K562 (cell line): ENCODE results near the gene RTL10. TPM values are rescaled to one million over a fixed set of nuclear protein-coding genes. Genes with fewer than 3 reads are reported as not detected.
A peak's percentile ranks its signal among the peaks of the same experiment; 100 is the strongest.
"Not testable (repeated sequence)": the region's sequence is repeated elsewhere in the genome, so short reads cannot be mapped to it uniquely, and the experiment has no call there.

ENCODE experiments used
- ATAC-seq: fragments of 200-7000 bp; cut with Tn5 transposase; 3 replicates; pipeline ENCODE4 v1.9.1; 2020; ENCODE audit warnings: moderate library complexity
- BruUV-seq: library from RNA; stranded (reverse); fragments of 400-500 nt; replicated peaks from 2 replicates; lab custom pipeline; 2021; lab: Mats Ljungman, UMichigan
- CTCF ChIA-PET: fragments of 300-600 bp; formaldehyde crosslinking; extraction: SDS; loops from one replicate; lab custom pipeline; 2021; ENCODE audit warnings: low intra/inter-chr PET ratio; lab: Yijun Ruan, JAX
- POLR2A ChIA-PET: fragments of 300-600, 350-650 bp; sonication (Branson Sonifier 250); formaldehyde crosslinking; extraction: SDS; loops from one replicate; lab custom pipeline; 2021; ENCODE audit warnings: antibody characterized with exemption, inconsistent platforms; lab: Yijun Ruan, JAX
- DNase-seq, 4 experiments: peaks; one replicate each; pipeline versions ENCODE4 v3.0.0 to v3.0.0-alpha.2; 2011 to 2018; ENCODE audit warnings: low spot score in 3 of 4, mixed read lengths in 3 of 4; ENCODE audit errors: extremely low read depth in 1 of 4
- FAIRE-seq: peaks from 2 replicates; lab custom pipeline; 2011; peaks lifted over from hg19 to GRCh38; lab: Jason Lieb, UNC
- H2AFZ ChIP-seq: 2 replicates; pipeline ENCODE4 v1.6.0; 2011; ENCODE audit warnings: low read depth, low read length, control low read depth, inconsistent platforms
- H3K27ac ChIP-seq: fragments of 200-600 bp; 3 replicates; pipeline ENCODE4 v1.8.0; 2011; ENCODE audit warnings: low read depth, mild to moderate bottlenecking, control low read depth, inconsistent platforms, low read length, moderate library complexity, mixed read lengths; ENCODE audit errors: extremely low read depth
- H3K27me3 ChIP-seq, 2 experiments: fragments of 300-600 bp in 1 of 2; 2 replicates in 1 of 2; 3 replicates in 1 of 2; pipeline versions ENCODE4 v1.6.0 to v1.8.0; 2011; ENCODE audit warnings: inconsistent platforms in 2 of 2, low read length in 2 of 2, mild to moderate bottlenecking in 1 of 2, mixed read lengths in 1 of 2, moderate library complexity in 1 of 2; ENCODE audit not compliant: control insufficient read depth in 2 of 2, insufficient read depth in 2 of 2
- H3K36me3 ChIP-seq: fragments of 300-600 bp; 3 replicates; pipeline ENCODE4 v1.8.0; 2011; ENCODE audit warnings: mild to moderate bottlenecking, low read length, inconsistent platforms; ENCODE audit not compliant: control insufficient read depth, insufficient read depth
- H3K4me1 ChIP-seq, 2 experiments: fragments of 200-600 bp in 1 of 2; replicated peaks in 1 of 2; 2 replicates in 1 of 2; 3 replicates in 1 of 2; pipeline versions ENCODE4 v1.5.1 to v1.8.0; 2011; ENCODE audit warnings: inconsistent platforms in 2 of 2, low read length in 2 of 2, mild to moderate bottlenecking in 1 of 2, mixed read lengths in 1 of 2, moderate library complexity in 1 of 2; ENCODE audit not compliant: control insufficient read depth in 2 of 2, insufficient read depth in 2 of 2
- H3K4me2 ChIP-seq: 2 replicates; pipeline ENCODE4 v1.6.1; 2011; ENCODE audit warnings: low read length, control low read depth, inconsistent platforms, mixed read lengths; ENCODE audit not compliant: insufficient read depth
- H3K4me3 ChIP-seq: fragments of 200-600 bp; sonication (generic), shearing (Covaris generic); 2 replicates; pipeline ENCODE4 v1.5.1; 2016; ENCODE audit warnings: control low read depth, inconsistent platforms
- H3K79me2 ChIP-seq: fragments of 200-600 bp; 3 replicates; pipeline ENCODE4 v1.8.0; 2011; ENCODE audit warnings: low read length, inconsistent platforms; ENCODE audit not compliant: control insufficient read depth, insufficient read depth
- H3K9ac ChIP-seq, 2 experiments: 2 replicates each; pipeline versions ENCODE4 v1.6.0 to v1.6.1; 2011; ENCODE audit warnings: low read depth in 2 of 2, low read length in 2 of 2, control low read depth in 1 of 2, inconsistent platforms in 1 of 2, mild to moderate bottlenecking in 1 of 2, mixed read lengths in 1 of 2; ENCODE audit not compliant: insufficient read depth in 1 of 2
- H3K9me1 ChIP-seq: one replicate; pipeline ENCODE4 v1.6.0; 2011; ENCODE audit warnings: inconsistent platforms, mild to moderate bottlenecking, low read length, moderate library complexity; ENCODE audit not compliant: control insufficient read depth, insufficient read depth
- H3K9me3 ChIP-seq: replicated peaks from 2 replicates; pipeline ENCODE4 v1.5.1; 2011; ENCODE audit warnings: low read depth, low read length, inconsistent platforms; ENCODE audit not compliant: control insufficient read depth, insufficient read depth
- H4K20me1 ChIP-seq: replicated peaks from 2 replicates; pipeline ENCODE4 v1.6.1; 2011; ENCODE audit warnings: low read length, inconsistent platforms, mixed read lengths; ENCODE audit not compliant: control insufficient read depth, insufficient read depth
- CEBPB ChIP-seq: fragments of 450-650 bp; IDR thresholded peaks from 2 replicates; pipeline ENCODE4 v1.6.1; 2016; ENCODE audit warnings: missing genetic modification characterization, missing compliant biosample characterization
- DACH1 ChIP-seq: fragments of 450-650 bp; IDR thresholded peaks from 2 replicates; pipeline ENCODE4 v1.6.1; 2018; ENCODE audit not compliant: partially characterized antibody
- DDX20 ChIP-seq: fragments of 450-650 bp; IDR thresholded peaks from 2 replicates; pipeline ENCODE4 v1.6.1; 2016; ENCODE audit warnings: missing genetic modification characterization, low read depth, mild to moderate bottlenecking, missing compliant biosample characterization, moderate library complexity
- POLR2G ChIP-seq: fragments of 200-400 bp; formaldehyde crosslinking; IDR thresholded peaks from 2 replicates; pipeline ENCODE4 v1.6.1; 2017; ENCODE audit warnings: low read depth, mild to moderate bottlenecking, antibody characterized with exemption, low read length, moderate library complexity
- RFX7 ChIP-seq: fragments of 250-450 bp; sonication (Bioruptor Pico); IDR thresholded peaks from 2 replicates; pipeline ENCODE4 v1.5.1; 2021; ENCODE audit warnings: mild to moderate bottlenecking
- TSC22D4 ChIP-seq: fragments of 450-650 bp; IDR thresholded peaks from 2 replicates; pipeline ENCODE4 v1.6.1; 2016; ENCODE audit warnings: missing genetic modification characterization, missing biosample characterization, control low read depth
- ZNF133 ChIP-seq: fragments of 250-450 bp; sonication (Bioruptor Pico); IDR thresholded peaks from 2 replicates; pipeline ENCODE4 v1.4.0; 2020; ENCODE audit warnings: mild to moderate bottlenecking
- ZNF143 ChIP-seq: sonication (generic); formaldehyde crosslinking; IDR thresholded peaks from 2 replicates; pipeline ENCODE4 v1.9.0; 2022; ENCODE audit warnings: mild to moderate bottlenecking, missing genetic modification reagents
- ZNF263 ChIP-seq: sonication (generic); formaldehyde crosslinking; IDR thresholded peaks from 2 replicates; pipeline ENCODE4 v1.8.0; 2022; ENCODE audit warnings: mild to moderate bottlenecking, missing genetic modification reagents, borderline replicate concordance
- ZNF75A ChIP-seq: fragments of 450-650 bp; formaldehyde crosslinking; IDR thresholded peaks from 2 replicates; pipeline ENCODE4 v1.4.0; 2020; ENCODE audit warnings: mild to moderate bottlenecking
- WGBS: fragments of 100-300 bp; shearing (Covaris generic); methylation state at CpG from one replicate; pipeline ENCODE4 v1.1.6; 2016; ENCODE audit warnings: low coverage, mixed read lengths; ENCODE audit not compliant: insufficient coverage; ENCODE audit errors: missing lambda C conversion rate; 5-methylcytosine and 5-hydroxymethylcytosine counted together
- in situ Hi-C: fragments of 300-500 bp; cut with MboI; formaldehyde crosslinking; loops from 4 replicates; pipeline ENCODE4 v1.15.0; 2018; ENCODE audit warnings: inconsistent platforms, mixed read lengths
- intact Hi-C: fragments of 100-400 bp; cut with micrococcal nuclease; formaldehyde crosslinking; loops from 2 replicates; pipeline ENCODE4 v1.14.2; 2022
- polyA plus RNA-seq, 8 experiments: library from polyadenylated mRNA; depleted of rRNA in 4 of 8; stranded (reverse) in 5 of 8; unstranded in 3 of 8; fragments of >200 nt; fragmentation: Nextera tagmentation in 2 of 8; fragmentation: Illumina TruSeq in 1 of 8; extraction: Ambion mirVana in 2 of 8; extraction: Trizol in 1 of 8; gene quantifications; 2 replicates each; pipeline versions ENCODE4 v1.2.1 to v1.2.3, GENCODE V29; 2011 to 2014; ENCODE audit warnings: inconsistent platforms in 1 of 8, missing spikeins in 1 of 8
- total RNA-seq, 7 experiments: library from RNA; depleted of rRNA in 6 of 7; stranded (reverse); fragments of >200 nt in 6 of 7; fragmentation: Illumina TruSeq in 2 of 7; extraction: Trizol in 2 of 7; gene quantifications; 2 replicates each; pipeline versions ENCODE4 v1.2.1 to v1.2.3, GENCODE V29; 2011 to 2021; ENCODE audit warnings: low replicate concordance in 1 of 7
- TF ChIP-seq, protein P1 (sequence below): sonication (generic); formaldehyde crosslinking; IDR thresholded peaks from 2 replicates; pipeline ENCODE4 v1.8.0; 2023; ENCODE audit warnings: mild to moderate bottlenecking, missing genetic modification reagents

RTL10 gene
- total and polyA plus RNA-seq, 9 of the 15 experiments (the other 6 are each of a cell fraction or from before 2014, with no cell fraction given): 19.8 to 75.5 (median 32.5) TPM

DNA sequence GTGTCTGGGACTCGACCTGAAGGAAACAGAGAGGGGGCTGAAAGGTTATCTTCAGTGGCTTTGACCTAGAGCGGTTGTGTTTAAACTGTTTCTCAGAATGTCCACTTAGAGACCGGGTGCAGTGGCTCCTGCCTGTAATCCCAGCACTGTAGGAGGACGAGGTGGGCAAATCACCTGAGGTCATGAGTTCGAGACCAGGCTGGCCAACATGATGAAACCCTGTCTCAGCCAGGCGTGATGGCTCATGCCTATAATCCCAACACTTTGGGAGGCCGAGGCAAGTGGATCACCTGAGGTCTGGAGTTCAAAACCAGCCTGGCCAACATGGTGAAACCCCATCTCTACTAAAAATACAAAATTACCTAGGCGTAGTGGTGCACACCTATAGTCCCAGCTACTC lies 28.8 kb upstream of the RTL10 start:
- H3K9me1 ChIP-seq, H3K79me2 ChIP-seq, H3K9me3 ChIP-seq, DNase-seq, BruUV-seq, H3K4me2 ChIP-seq, H3K36me3 ChIP-seq, ATAC-seq, intact Hi-C loops, H3K9ac ChIP-seq, H3K27me3 ChIP-seq, FAIRE-seq, H2AFZ ChIP-seq, H3K27ac ChIP-seq, in situ Hi-C loops, H3K4me3 ChIP-seq: not testable (repeated sequence)
- peaks cover 5 to 69% of the 10 kb centered on the region in 2 experiments for H3K4me1 ChIP-seq
- WGBS: 41% methylated on average over 8 of the region's 8 CpGs
- ChIA-PET CTCF (interaction anchor here (0.7 kb wide), 1 partner anchor 135 kb away, joined by 4 read pairs; no protein-coding TSS in a partner anchor), POLR2A (interaction anchor here (0.6 to 1.3 kb wide), 3 partner anchors 27 to 302 kb away, joined by 3 to 4 read pairs (median 3); no protein-coding TSS in a partner anchor)
- peaks cover 38% of the 10 kb centered on the region for H4K20me1 ChIP-seq
- 0 out of 2 replicates have a peak, but pooled peaks have one; percentile 8 for TF ChIP-seq CEBPB (tag)

DNA sequence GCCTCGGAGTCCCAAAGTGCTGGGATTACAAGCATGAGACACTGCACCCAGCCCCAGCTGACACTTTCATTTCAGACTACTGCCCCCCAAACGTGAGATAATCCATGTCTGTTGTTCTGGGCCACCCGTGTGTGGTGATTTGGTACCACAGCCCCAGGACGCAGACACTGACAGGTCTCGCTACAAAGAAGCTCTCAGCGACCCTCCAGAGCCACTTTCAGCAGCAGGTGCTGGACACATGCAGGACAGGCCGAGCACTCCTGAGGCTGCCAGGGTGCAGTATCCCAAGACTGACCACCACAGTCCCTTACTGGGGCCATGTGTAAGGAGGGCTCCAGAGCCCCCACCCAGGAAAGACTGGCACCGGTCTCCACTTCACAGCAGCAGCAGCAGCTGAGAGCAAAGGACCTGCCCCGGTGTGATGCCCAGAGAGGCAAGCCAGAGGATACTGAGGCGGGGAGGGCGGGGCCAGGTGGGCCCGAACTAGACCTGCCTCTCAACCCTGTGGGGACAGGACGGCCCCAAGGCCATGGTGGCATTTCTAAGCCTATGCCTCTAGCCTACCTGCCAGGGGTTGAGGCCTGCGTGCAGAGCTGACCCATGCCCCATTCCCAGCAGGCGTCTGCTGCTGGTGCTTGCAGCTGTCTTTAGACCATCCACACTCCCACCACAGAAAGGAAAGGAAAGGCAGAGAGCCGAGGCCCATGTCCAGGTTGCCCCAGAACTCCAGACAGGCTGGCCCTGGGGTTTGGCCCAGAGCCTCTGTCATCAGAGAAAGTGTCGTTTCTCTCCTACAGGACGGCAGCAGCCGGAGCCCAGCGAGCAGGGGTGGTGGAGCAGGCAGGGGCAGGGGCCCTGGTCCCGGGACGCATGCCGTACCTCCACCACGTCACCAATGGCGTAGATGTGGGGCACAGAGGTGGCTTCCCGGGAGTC lies 28.0 kb upstream of the RTL10 start:
- Histone ChIP-seq H3K4me3 (no peak overlapping the region), H3K9me1 (no peaks in the 10 kb centered on the region), H3K36me3 (no peaks in the 10 kb centered on the region), H4K20me1 (peaks cover 34% of the 10 kb centered on the region), H3K27ac (no peak overlapping the region), H3K4me1 (peaks cover 5 to 69% of the 10 kb centered on the region in 2 experiments), H2AFZ (no peak overlapping the region), H3K79me2 (no peaks in the 10 kb centered on the region), H3K9ac (peak overlapping the region in 1 of 2 experiments; percentile 39; a peak in 1 of 4 replicates), H3K27me3 (peaks cover 0 to 9% of the 10 kb centered on the region in 2 experiments; a peak in 1 of 5 replicates), H3K9me3 (no peaks in the 10 kb centered on the region), H3K4me2 (no peak overlapping the region)
- ChIA-PET CTCF (no interaction called here), POLR2A (interaction anchor here (0.6 to 4.0 kb wide), 9 partner anchors 8 to 376 kb away, joined by 3 to 21 read pairs (median 4); no protein-coding TSS in a partner anchor)
- no peak for DNase-seq
- 65% methylated on average over 26 of the region's 26 CpGs for WGBS
- in situ Hi-C loops (no loop called here), intact Hi-C loops (no loop called here)
- no TSS peak for BruUV-seq
- ATAC-seq: no peak
- FAIRE-seq: no peak
- no peak for TF ChIP-seq DDX20
- no peak for TF ChIP-seq DACH1
- TF ChIP-seq ZNF75A: no peak
- TF ChIP-seq RFX7 (CRISPR knock-in tag): peak; percentile 55; the same call in 1 of the 2 replicates
- TF ChIP-seq, protein P1, sequence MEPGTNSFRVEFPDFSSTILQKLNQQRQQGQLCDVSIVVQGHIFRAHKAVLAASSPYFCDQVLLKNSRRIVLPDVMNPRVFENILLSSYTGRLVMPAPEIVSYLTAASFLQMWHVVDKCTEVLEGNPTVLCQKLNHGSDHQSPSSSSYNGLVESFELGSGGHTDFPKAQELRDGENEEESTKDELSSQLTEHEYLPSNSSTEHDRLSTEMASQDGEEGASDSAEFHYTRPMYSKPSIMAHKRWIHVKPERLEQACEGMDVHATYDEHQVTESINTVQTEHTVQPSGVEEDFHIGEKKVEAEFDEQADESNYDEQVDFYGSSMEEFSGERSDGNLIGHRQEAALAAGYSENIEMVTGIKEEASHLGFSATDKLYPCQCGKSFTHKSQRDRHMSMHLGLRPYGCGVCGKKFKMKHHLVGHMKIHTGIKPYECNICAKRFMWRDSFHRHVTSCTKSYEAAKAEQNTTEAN: no peak
- no peak for TF ChIP-seq ZNF133
- peak; percentile 53 for TF ChIP-seq POLR2G
- no peak for TF ChIP-seq ZNF143 (CRISPR knock-in tag)
- TF ChIP-seq TSC22D4 (tag): no peak
- TF ChIP-seq ZNF263: no peak
